Adrenal gland (tissue), 12 donors: ENCODE data around the gene HGF. TPM values are rescaled to one million over a fixed set of nuclear protein-coding genes. Genes with fewer than 3 reads are reported as not detected.

Experiments used
- DNase-seq, 7 donors: peaks; one replicate each; pipeline ENCODE4 v3.0.0-alpha.2; 2019 to 2020
- H3K27ac ChIP-seq, 5 donors: fragments of 200-600 bp; sonication (generic) in 4 of 5; 1 replicate in 3 of 5; 2 replicates in 2 of 5; pipeline versions ENCODE4 v1.5.1 to v1.8.0; 2016 to 2020; ENCODE audit warnings: mild to moderate bottlenecking in 1 of 5
- H3K27me3 ChIP-seq: fragments of 200-600 bp; 2 replicates; pipeline ENCODE4 v1.8.0; 2021
- H3K36me3 ChIP-seq, 2 donors: fragments of 200-600 bp; replicated peaks in 1 of 2; 1 replicate in 1 of 2; 2 replicates in 1 of 2; pipeline versions ENCODE4 v1.5.1 to v1.8.0; 2018 to 2022
- H3K4me1 ChIP-seq, 2 donors: fragments of 200-600 bp; replicated peaks in 1 of 2; 1 replicate in 1 of 2; 2 replicates in 1 of 2; pipeline versions ENCODE4 v1.5.1 to v1.8.0; 2018 to 2021
- H3K4me3 ChIP-seq, 4 donors: fragments of 200-600 bp; sonication (generic) in 3 of 4; one replicate each; pipeline ENCODE4 v1.5.1; 2016 to 2018
- H3K9me3 ChIP-seq, 3 donors: fragments of 200-600 bp; sonication (generic) in 1 of 3; replicated peaks in 1 of 3; 1 replicate in 2 of 3; 2 replicates in 1 of 3; pipeline versions ENCODE4 v1.5.1 to v1.8.0; 2016 to 2021
- CTCF ChIP-seq, 6 experiments: fragments of 450-650 bp in 4 of 6; fragments of 200-600 bp in 2 of 6; sonication (generic) in 1 of 6; IDR thresholded peaks; 1 replicate in 5 of 6; 2 replicates in 1 of 6; pipeline versions ENCODE4 v1.5.1 to v1.8.0; 2016 to 2021; ENCODE audit warnings: antibody characterized with exemption in 6 of 6, mild to moderate bottlenecking in 2 of 6, moderate library complexity in 1 of 6
- POLR2A ChIP-seq, 2 donors: fragments of 450-650 bp; IDR thresholded peaks; one replicate each; pipeline ENCODE4 v1.6.1; 2017; ENCODE audit warnings: antibody characterized with exemption in 2 of 2, mild to moderate bottlenecking in 2 of 2, moderate library complexity in 1 of 2
- WGBS, 4 donors: extraction: QIAGEN DNeasy Blood & Tissue Kit in 2 of 4; methylation state at CpG; one replicate each; pipeline versions ENCODE4 v1.1.5 to v1.1.7; 2013 to 2017; 5-methylcytosine and 5-hydroxymethylcytosine counted together
- intact Hi-C, 2 donors: fragments of 100-400 bp; cut with DNase I; formaldehyde crosslinking; loops; one replicate each; pipeline versions ENCODE4 v1.14.1 to v1.15.0; 2022 to 2023
- polyA plus RNA-seq, 3 donors: library from polyadenylated mRNA; stranded (reverse); fragments of 200-250 nt in 2 of 3; fragments of 350-450 nt in 1 of 3; fragmentation: Illumina TruSeq in 1 of 3; extraction: RNeasy Lipid Tissue Mini Kit (QIAGEN cat#74804) in 1 of 3; gene quantifications; one replicate each; pipeline ENCODE4 v1.2.3, GENCODE V29; 2013 to 2014
- total RNA-seq, 9 donors: library from RNA; depleted of rRNA in 4 of 9; stranded (reverse); fragments of >200 nt in 4 of 9; fragments of 120-200 nt in 1 of 9; fragmentation: NEBNext Ultra II Directional in 1 of 9; extraction: Animal tissue kit (Norgen Biotek cat#: 25700) in 1 of 9; gene quantifications; one replicate each; pipeline versions ENCODE4 v1.1.0 to v1.2.4, GENCODE V29; 2013 to 2023
- donor health status: healthy with polysubstance abuse.
- donor health status: Bipolar disorder and iron deficiency.
- donor health status: DM: yes; HTN: yes; CAD: no.
- donor health status: DM: no; HTN: no; CAD: no.
- donor health status: DM: no; HTN: no; CAD: no.
- donor health status: DM: yes; HTN: yes; CAD: no.

The HGF gene
- total and polyA plus RNA-seq, 12 donors, result 3.7 to 157 (median 71.2) TPM

- Histone ChIP-seq H3K4me3 (no peak overlapping the region), H3K36me3 (peaks cover 0 to 6% of the 10 kb centered on the region in 2 donors), H3K27ac (no peak overlapping the region), H3K4me1 (no peaks in the 10 kb centered on the region), H3K27me3 (no peaks in the 10 kb centered on the region), H3K9me3 (no peaks in the 10 kb centered on the region)
- intact Hi-C loops, result no loop called here
- DNase-seq, result no peak
- WGBS, 4 donors, result 62 to 70% (median 66%) methylated on average over 3 of the region's 3 CpGs
- no peak for TF ChIP-seq POLR2A (IDR thresholded peaks at IDR 0.05)
- no peak for TF ChIP-seq CTCF (IDR thresholded peaks at IDR 0.05)
Measured at GRCh38 chr7:81752318-81752714, 17.5 kb downstream of the HGF start.

- no peak overlapping the region for H3K27ac ChIP-seq
- H3K27me3 ChIP-seq, result no peaks in the 10 kb centered on the region
- DNase-seq, result no peak
- H3K4me1 ChIP-seq, result no peaks in the 10 kb centered on the region
- H3K4me3 ChIP-seq, result no peak overlapping the region
- 75 to 80% (median 78%) methylated on average over 9 of the region's 9 CpGs for WGBS, 4 donors
- TF ChIP-seq CTCF (IDR thresholded peaks at IDR 0.05), result no peak
- no peak for TF ChIP-seq POLR2A (IDR thresholded peaks at IDR 0.05)
- peaks cover 0 to 3% of the 10 kb centered on the region in 2 donors for H3K36me3 ChIP-seq
- intact Hi-C loops, result no loop called here
- no peaks in the 10 kb centered on the region for H3K9me3 ChIP-seq
Measured at GRCh38 chr7:81751619-81752317, 18.1 kb downstream of the HGF start.

- no peak overlapping the region for H3K4me3 ChIP-seq
- DNase-seq, result no peak
- no peak for TF ChIP-seq CTCF (IDR thresholded peaks at IDR 0.05)
- TF ChIP-seq POLR2A (IDR thresholded peaks at IDR 0.05), result no peak
- intact Hi-C loops, result no loop called here
- H3K36me3 ChIP-seq, result no peaks in the 10 kb centered on the region
- no peak overlapping the region for H3K27ac ChIP-seq
- H3K4me1 ChIP-seq, result no peaks in the 10 kb centered on the region
- H3K9me3 ChIP-seq, result no peaks in the 10 kb centered on the region
- no peaks in the 10 kb centered on the region for H3K27me3 ChIP-seq
- WGBS, 4 donors, result 71 to 89% (median 82%) methylated on average over 2 of the region's 2 CpGs
Measured at GRCh38 chr7:81745637-81746036, 24.2 kb downstream of the HGF start.

GRCh38 chr7:81744389-81744788, 25.5 kb downstream of the HGF start:
- Histone ChIP-seq H3K4me3 (no peak overlapping the region), H3K27ac (no peak overlapping the region), H3K4me1 (no peaks in the 10 kb centered on the region), H3K9me3 (no peaks in the 10 kb centered on the region), H3K36me3 (no peaks in the 10 kb centered on the region), H3K27me3 (no peaks in the 10 kb centered on the region)
- no peak for DNase-seq
- no peak for TF ChIP-seq CTCF (IDR thresholded peaks at IDR 0.05)
- TF ChIP-seq POLR2A (IDR thresholded peaks at IDR 0.05), result no peak
- intact Hi-C loops, result no loop called here
